ENCODE measurements around the gene KCNT2.

KCNT2 gene

DNA sequence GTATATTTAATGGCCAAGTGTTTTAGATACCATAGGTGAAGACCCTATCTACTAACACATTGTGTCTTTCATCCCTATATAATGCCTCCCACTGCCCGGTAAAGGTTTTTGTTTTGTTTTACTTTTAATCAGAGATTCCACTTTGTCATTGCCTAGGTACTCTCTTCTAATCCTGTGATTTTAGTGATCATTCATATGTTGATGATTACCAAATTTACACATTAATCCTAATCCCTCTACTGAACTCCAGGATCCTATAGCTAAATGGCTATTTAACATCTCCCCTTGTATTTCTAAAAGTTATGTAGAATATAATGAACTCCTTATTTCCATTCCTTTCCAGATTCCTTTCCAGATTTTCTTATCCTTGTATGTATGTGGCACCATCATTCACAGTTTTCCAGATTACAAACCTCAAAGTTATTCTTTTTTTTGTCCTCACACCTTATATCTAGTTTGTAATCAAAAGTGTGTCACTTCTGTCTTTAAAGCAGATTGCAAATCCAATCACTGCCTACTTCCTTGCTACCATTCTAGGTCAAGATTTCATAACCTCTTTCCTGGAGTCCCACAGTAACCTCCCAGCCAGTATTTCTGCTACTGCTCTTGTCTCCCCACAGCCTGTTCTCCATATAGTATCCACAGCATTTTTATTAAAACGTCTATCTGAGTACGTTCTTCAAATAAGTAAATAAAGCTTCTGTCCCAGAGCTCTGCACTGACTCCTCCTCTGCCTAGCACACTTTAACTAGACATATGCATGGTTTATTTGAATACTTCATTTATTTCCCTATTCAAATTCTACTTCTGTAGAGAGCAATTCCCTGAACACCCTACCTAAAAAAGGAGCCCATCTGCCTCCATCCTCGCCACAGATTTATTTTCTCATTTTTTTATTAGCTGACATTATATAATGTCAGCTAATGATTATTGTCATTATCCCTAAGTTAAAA is 157.8 kb downstream of the KCNT2 start (continued):
- TF ChIP-seq ZNF394 (tag by site-specific recombination; IDR thresholded peaks at IDR 0.05; ENCODE audit: borderline replicate concordance) (no peak), ZSCAN30 (tag by site-specific recombination; IDR thresholded peaks at IDR 0.05) (no peak), WT1 (tag by site-specific recombination; IDR thresholded peaks at IDR 0.05) (no peak), ZNF785 (tag by site-specific recombination; IDR thresholded peaks at IDR 0.05) (no peak), ZBTB17 (tag by site-specific recombination; IDR thresholded peaks at IDR 0.05) (no peak)
- TF ChIP-seq, protein P1, sequence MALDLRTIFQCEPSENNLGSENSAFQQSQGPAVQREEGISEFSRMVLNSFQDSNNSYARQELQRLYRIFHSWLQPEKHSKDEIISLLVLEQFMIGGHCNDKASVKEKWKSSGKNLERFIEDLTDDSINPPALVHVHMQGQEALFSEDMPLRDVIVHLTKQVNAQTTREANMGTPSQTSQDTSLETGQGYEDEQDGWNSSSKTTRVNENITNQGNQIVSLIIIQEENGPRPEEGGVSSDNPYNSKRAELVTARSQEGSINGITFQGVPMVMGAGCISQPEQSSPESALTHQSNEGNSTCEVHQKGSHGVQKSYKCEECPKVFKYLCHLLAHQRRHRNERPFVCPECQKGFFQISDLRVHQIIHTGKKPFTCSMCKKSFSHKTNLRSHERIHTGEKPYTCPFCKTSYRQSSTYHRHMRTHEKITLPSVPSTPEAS (tag by site-specific recombination; IDR thresholded peaks at IDR 0.05): no peak
- TF ChIP-seq, protein P2, sequence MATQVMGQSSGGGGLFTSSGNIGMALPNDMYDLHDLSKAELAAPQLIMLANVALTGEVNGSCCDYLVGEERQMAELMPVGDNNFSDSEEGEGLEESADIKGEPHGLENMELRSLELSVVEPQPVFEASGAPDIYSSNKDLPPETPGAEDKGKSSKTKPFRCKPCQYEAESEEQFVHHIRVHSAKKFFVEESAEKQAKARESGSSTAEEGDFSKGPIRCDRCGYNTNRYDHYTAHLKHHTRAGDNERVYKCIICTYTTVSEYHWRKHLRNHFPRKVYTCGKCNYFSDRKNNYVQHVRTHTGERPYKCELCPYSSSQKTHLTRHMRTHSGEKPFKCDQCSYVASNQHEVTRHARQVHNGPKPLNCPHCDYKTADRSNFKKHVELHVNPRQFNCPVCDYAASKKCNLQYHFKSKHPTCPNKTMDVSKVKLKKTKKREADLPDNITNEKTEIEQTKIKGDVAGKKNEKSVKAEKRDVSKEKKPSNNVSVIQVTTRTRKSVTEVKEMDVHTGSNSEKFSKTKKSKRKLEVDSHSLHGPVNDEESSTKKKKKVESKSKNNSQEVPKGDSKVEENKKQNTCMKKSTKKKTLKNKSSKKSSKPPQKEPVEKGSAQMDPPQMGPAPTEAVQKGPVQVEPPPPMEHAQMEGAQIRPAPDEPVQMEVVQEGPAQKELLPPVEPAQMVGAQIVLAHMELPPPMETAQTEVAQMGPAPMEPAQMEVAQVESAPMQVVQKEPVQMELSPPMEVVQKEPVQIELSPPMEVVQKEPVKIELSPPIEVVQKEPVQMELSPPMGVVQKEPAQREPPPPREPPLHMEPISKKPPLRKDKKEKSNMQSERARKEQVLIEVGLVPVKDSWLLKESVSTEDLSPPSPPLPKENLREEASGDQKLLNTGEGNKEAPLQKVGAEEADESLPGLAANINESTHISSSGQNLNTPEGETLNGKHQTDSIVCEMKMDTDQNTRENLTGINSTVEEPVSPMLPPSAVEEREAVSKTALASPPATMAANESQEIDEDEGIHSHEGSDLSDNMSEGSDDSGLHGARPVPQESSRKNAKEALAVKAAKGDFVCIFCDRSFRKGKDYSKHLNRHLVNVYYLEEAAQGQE (tag by site-specific recombination; IDR thresholded peaks at IDR 0.05): no peak
- TF ChIP-seq, protein P3, sequence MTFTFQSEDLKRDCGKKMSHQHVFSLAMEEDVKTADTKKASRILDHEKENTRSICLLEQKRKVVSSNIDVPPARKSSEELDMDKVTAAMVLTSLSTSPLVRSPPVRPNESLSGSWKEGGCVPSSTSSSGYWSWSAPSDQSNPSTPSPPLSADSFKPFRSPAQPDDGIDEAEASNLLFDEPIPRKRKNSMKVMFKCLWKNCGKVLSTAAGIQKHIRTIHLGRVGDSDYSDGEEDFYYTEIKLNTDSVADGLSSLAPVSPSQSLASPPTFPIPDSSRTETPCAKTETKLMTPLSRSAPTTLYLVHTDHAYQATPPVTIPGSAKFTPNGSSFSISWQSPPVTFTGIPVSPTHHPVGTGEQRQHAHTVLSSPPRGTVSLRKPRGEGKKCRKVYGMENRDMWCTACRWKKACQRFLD (tag by site-specific recombination; IDR thresholded peaks at IDR 0.05): no peak

DNA sequence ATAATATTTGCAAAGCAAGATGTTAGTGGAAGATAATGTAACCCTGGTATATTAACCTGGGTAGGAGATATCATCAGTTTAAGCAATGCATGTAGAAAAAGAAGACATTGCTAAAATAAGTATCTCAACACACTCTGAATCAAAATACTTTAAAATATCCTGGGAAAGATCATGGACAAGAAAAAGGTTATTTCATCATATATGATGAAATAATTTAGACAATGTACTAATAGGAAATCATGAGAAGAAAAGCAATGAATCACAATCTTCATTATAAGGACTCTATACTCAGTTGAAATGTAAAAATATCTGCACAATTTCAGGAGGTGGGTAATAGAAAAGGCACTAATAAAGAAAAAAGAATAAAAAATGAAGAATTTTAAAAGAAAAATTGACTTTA is 158.8 kb downstream of the KCNT2 start:
- no peak for TF ChIP-seq ZNF596 (tag by site-specific recombination; IDR thresholded peaks at IDR 0.05)
- no peak for TF ChIP-seq ZNF473 (tag by site-specific recombination; IDR thresholded peaks at IDR 0.05)
- TF ChIP-seq HOXD13 (CRISPR knock-in tag; IDR thresholded peaks at IDR 0.05; ENCODE audit: borderline replicate concordance): no peak
- TF ChIP-seq SP2 (tag by site-specific recombination; IDR thresholded peaks at IDR 0.05): no peak
- TF ChIP-seq SP3 (tag by site-specific recombination; IDR thresholded peaks at IDR 0.05): no peak
- no peak for TF ChIP-seq KLF1 (tag by site-specific recombination; IDR thresholded peaks at IDR 0.05)
- TF ChIP-seq SETDB1 (IDR thresholded peaks at IDR 0.05; ENCODE audit: insufficient read length, low read length): no peak
- no peak for TF ChIP-seq KLF16 (tag by site-specific recombination; IDR thresholded peaks at IDR 0.05)
- CTCF ChIA-PET: no interaction called here

DNA sequence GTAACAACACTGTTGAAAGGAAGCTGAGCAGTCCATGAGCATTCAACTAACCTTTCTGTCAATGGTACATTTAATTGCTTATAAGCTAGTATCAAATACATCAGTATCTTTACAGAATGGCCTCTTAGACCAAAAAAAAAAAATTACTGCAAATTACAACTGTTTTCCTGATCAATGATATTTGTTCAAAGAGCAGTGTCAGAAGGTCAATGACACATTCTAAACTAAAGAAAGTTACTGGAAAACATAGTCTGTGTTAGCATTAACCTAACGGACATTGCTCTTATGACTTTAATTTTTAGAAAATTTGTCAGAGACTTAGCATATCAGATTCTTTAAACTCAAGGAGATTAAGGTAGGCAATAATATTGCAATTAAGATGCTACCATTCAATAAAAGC is 162.5 kb downstream of the KCNT2 start:
- POLR2A ChIA-PET: no interaction called here
- TF ChIP-seq ZXDB (tag by site-specific recombination; IDR thresholded peaks at IDR 0.05) (no peak), SETDB1 (IDR thresholded peaks at IDR 0.05; ENCODE audit: insufficient read length, low read length) (no peak), ZNF658 (tag by site-specific recombination; IDR thresholded peaks at IDR 0.05) (no peak)
- TF ChIP-seq, protein P3 (tag by site-specific recombination; IDR thresholded peaks at IDR 0.05): no peak
- Histone ChIP-seq H3K4me1 (ENCODE audit: control insufficient read depth, insufficient read depth, low read length) (no peaks in the 10 kb centered on the region), H3K4me3 (ENCODE audit: low read depth, low read length) (no peak overlapping the region), H3K9me3 (ENCODE audit: control insufficient read depth, insufficient read depth, low read depth, low read length) (no peaks in the 10 kb centered on the region), H3K27ac (ENCODE audit: extremely low read depth, low read depth, low read length) (no peak overlapping the region), H3K36me3 (ENCODE audit: control insufficient read depth in 2 of 2, insufficient read depth in 1 of 2, low read length in 2 of 2) (no peaks in the 10 kb centered on the region)
- CTCF ChIA-PET: no interaction called here

More for the DNA sequence above, 158.8 kb downstream of the KCNT2 start:
- Histone ChIP-seq H3K4me3 (ENCODE audit: low read depth, low read length) (no peak overlapping the region), H3K9me3 (ENCODE audit: control insufficient read depth, insufficient read depth, low read depth, low read length) (no peaks in the 10 kb centered on the region), H3K4me1 (ENCODE audit: control insufficient read depth, insufficient read depth, low read length) (no peaks in the 10 kb centered on the region), H3K36me3 (ENCODE audit: control insufficient read depth in 2 of 2, insufficient read depth in 1 of 2, low read length in 2 of 2) (no peaks in the 10 kb centered on the region), H3K27ac (ENCODE audit: extremely low read depth, low read depth, low read length) (no peak overlapping the region)
- POLR2A ChIA-PET: no interaction called here
